Psoas muscle (tissue), 8 donors: ENCODE measurements around the gene MOK. TPM values are rescaled to one million over a fixed set of nuclear protein-coding genes. Genes with fewer than 3 reads are reported as not detected.
A peak's percentile ranks its signal among the peaks of the same experiment; 100 is the strongest.

Source experiments
- ATAC-seq, 4 donors: fragments of 200-7000 bp; cut with Tn5 transposase; one replicate each; pipeline ENCODE4 v1.9.1; 2020; ENCODE audit warnings: moderate library complexity in 3 of 4, mild to moderate bottlenecking in 2 of 4
- DNase-seq, 2 donors: peaks; one replicate each; pipeline ENCODE4 v3.0.0-alpha.2; 2020
- H3K27ac ChIP-seq: fragments of 200-600 bp; one replicate; pipeline ENCODE4 v1.8.0; 2022
- H3K27me3 ChIP-seq, 3 donors: fragments of 200-600 bp in 1 of 3; one replicate each; pipeline versions ENCODE4 v1.6.1 to v1.8.0; 2013 to 2022; ENCODE audit warnings: low read length in 2 of 3, mild to moderate bottlenecking in 2 of 3, moderate library complexity in 1 of 3; ENCODE audit not compliant: insufficient read depth in 3 of 3
- H3K36me3 ChIP-seq, 2 donors: fragments of 200-600 bp in 1 of 2; one replicate each; pipeline versions ENCODE4 v1.6.1 to v1.8.0; 2013 to 2022; ENCODE audit warnings: low read depth in 1 of 2, mild to moderate bottlenecking in 1 of 2, moderate library complexity in 1 of 2; ENCODE audit not compliant: insufficient read depth in 1 of 2
- H3K4me1 ChIP-seq: fragments of 200-600 bp; one replicate; pipeline ENCODE4 v1.8.0; 2022
- H3K4me3 ChIP-seq: fragments of 200-600 bp; one replicate; pipeline ENCODE4 v1.8.0; 2022; ENCODE audit warnings: mild to moderate bottlenecking
- H3K9me3 ChIP-seq: fragments of 200-600 bp; one replicate; pipeline ENCODE4 v1.8.0; 2022
- WGBS, 3 donors: extraction: QIAGEN DNeasy Blood & Tissue Kit; methylation state at CpG; one replicate each; pipeline versions ENCODE4 v1.1.6 to v1.1.7; 2013; 5-methylcytosine and 5-hydroxymethylcytosine counted together
- intact Hi-C, 2 donors: fragments of 100-400 bp; cut with DNase I; formaldehyde crosslinking; loops; one replicate each; pipeline versions ENCODE4 v1.11.0 to v1.14.2; 2022
- polyA plus RNA-seq, 3 donors: library from polyadenylated mRNA; stranded (reverse); fragments of 200-250 nt; gene quantifications; one replicate each; pipeline ENCODE4 v1.2.3, GENCODE V29; 2013
- total RNA-seq, 4 donors: library from RNA; stranded (reverse); fragmentation: NEBNext Ultra II Directional in 2 of 4; extraction: Animal tissue kit (Norgen Biotek cat#: 25700) in 2 of 4; gene quantifications; one replicate each; pipeline versions ENCODE4 v1.2.1 to v1.2.4, GENCODE V29; 2021 to 2023
- TF ChIP-seq, protein P1 (sequence below): fragments of 200-600 bp; IDR thresholded peaks from one replicate; pipeline ENCODE4 v1.8.0; 2022; ENCODE audit warnings: antibody characterized with exemption
- donor health status: healthy with polysubstance abuse.
- donor health status: DM: no; HTN: no; CAD: no; lungs with moderate emphysema.
- donor health status: Bipolar disorder and iron deficiency.
- donor health status: healthy.
- donor health status: DM: yes; HTN: yes; CAD: no.
- donor health status: DM: no; HTN: no; CAD: no.
- donor health status: DM: no; HTN: no; CAD: no.
- donor health status: DM: yes; HTN: yes; CAD: no.

The MOK gene
- total and polyA plus RNA-seq, 7 donors, result 1.8 to 11.1 (median 3.4) TPM

DNA sequence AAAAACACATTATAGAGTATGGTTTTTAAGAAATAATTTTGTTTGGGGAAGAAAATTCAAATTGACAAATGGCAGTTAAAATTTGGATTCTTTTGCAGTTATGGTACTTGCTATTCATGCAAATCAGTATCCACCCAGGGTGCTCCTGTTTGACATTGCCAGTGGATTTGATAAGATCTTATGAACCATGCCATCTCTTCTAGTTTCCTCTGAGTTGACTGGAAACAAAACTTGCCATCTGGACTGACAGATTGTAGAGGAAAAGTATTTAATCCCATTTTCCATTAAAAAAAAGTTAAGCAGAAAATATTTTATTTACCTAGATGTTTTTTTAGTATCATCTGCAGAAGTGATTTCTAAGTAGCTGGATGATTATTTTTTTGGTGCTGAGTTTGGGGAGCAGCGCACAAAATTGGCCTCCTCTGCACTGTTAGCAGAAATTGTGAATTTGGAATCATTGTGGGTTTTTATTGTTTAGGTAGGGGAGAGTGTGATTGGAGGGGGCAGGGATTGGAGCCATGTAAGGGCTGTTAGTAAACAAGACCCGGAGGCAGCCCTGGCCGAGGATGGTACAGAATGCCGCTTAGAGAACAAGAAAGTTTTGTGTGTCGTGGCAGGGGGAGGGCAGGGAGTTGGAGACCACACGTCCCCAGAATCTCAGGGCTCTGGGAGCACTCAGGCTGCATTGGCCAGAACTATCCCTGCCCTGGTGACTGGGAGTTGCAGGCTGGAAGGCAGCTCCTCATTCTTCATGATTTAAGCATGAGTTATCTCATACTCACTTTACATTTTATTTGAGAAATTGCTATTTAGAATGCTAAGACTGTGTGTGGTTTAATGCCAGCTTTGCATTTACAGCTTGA lies 108.7 kb downstream of the MOK start:
- no peaks in the 10 kb centered on the region for H3K27me3 ChIP-seq
- H3K36me3 ChIP-seq, result peaks cover 0 to 30% of the 10 kb centered on the region in 2 donors
- DNase-seq (no peak), ATAC-seq (no peak)
- no peaks in the 10 kb centered on the region for H3K9me3 ChIP-seq
- 70 to 86% (median 86%) methylated on average over 6 of the region's 6 CpGs for WGBS, 3 donors
- intact Hi-C loops, result loop anchor here (5.0 to 10.0 kb wide), 2 partner anchors 44 to 849 kb away; no protein-coding TSS in a partner anchor
- TF ChIP-seq, protein P1, sequence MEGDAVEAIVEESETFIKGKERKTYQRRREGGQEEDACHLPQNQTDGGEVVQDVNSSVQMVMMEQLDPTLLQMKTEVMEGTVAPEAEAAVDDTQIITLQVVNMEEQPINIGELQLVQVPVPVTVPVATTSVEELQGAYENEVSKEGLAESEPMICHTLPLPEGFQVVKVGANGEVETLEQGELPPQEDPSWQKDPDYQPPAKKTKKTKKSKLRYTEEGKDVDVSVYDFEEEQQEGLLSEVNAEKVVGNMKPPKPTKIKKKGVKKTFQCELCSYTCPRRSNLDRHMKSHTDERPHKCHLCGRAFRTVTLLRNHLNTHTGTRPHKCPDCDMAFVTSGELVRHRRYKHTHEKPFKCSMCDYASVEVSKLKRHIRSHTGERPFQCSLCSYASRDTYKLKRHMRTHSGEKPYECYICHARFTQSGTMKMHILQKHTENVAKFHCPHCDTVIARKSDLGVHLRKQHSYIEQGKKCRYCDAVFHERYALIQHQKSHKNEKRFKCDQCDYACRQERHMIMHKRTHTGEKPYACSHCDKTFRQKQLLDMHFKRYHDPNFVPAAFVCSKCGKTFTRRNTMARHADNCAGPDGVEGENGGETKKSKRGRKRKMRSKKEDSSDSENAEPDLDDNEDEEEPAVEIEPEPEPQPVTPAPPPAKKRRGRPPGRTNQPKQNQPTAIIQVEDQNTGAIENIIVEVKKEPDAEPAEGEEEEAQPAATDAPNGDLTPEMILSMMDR, result no peak
- H3K4me3 ChIP-seq, result no peak overlapping the region
- no peak overlapping the region for H3K27ac ChIP-seq
- peaks cover 30% of the 10 kb centered on the region for H3K4me1 ChIP-seq

DNA sequence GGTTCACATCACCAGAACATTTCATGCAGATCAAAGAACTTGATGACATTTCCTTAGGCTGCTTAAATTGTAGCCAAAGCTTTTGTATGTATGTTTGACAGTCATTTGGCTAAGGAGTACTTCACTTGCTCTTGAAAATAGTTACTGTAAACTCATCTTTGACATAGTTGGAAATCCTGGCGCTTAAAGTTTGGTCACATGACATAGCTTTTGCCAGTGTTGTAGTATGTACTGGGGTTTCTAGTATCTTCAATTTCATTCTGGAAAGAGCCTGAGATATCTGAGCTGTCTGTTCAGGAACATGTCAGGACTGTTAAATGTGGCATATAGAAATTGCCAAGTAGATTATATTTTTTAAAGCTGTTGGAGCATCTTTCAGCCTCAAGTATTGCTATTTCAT lies 109.5 kb downstream of the MOK start:
- TF ChIP-seq, protein P1, result no peak
- H3K27me3 ChIP-seq, result no peaks in the 10 kb centered on the region
- intact Hi-C loops, result loop anchor here (5.0 to 10.0 kb wide), 2 partner anchors 43 to 849 kb away; no protein-coding TSS in a partner anchor
- H3K27ac ChIP-seq, result no peak overlapping the region
- peaks cover 0 to 30% of the 10 kb centered on the region in 2 donors for H3K36me3 ChIP-seq
- WGBS, 3 donors, result 26 to 32% (median 28%) methylated on average over 1 of the region's 1 CpG
- peaks cover 30% of the 10 kb centered on the region for H3K4me1 ChIP-seq
- ATAC-seq (peak in 1 of 4 donors; percentile 54), DNase-seq (no peak)
- H3K4me3 ChIP-seq, result no peak overlapping the region
- no peaks in the 10 kb centered on the region for H3K9me3 ChIP-seq

DNA sequence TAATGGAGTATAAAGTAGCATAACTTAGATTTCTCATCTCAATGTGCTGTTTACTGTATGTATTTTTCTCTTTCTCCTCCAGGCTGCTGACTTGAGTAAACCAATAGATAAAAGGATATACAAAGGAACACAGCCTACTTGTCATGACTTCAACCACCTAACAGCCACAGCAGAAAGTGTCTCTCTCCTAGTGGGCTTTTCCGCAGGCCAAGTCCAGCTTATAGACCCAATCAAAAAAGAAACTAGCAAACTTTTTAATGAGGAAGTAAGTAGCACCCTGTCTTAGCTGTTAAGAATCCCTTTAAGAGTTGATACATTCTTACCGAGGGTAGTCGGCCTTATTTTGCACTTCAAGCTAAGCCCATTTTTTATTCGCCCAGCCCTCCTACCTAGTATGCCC lies 110.1 kb downstream of the MOK start:
- intact Hi-C loops, result loop anchor here (5.0 to 10.0 kb wide), 2 partner anchors 43 to 850 kb away; no protein-coding TSS in a partner anchor
- no peak for ATAC-seq
- peaks cover 33% of the 10 kb centered on the region for H3K4me1 ChIP-seq
- H3K36me3 ChIP-seq, result peaks cover 0 to 27% of the 10 kb centered on the region in 2 donors
- no peak for DNase-seq
- H3K9me3 ChIP-seq, result no peaks in the 10 kb centered on the region
- H3K4me3 ChIP-seq, result no peak overlapping the region
- no peaks in the 10 kb centered on the region for H3K27me3 ChIP-seq
- H3K27ac ChIP-seq, result no peak overlapping the region
- WGBS, 3 donors, result 63 to 88% (median 66%) methylated on average over 4 of the region's 4 CpGs
- TF ChIP-seq, protein P1, result no peak

DNA sequence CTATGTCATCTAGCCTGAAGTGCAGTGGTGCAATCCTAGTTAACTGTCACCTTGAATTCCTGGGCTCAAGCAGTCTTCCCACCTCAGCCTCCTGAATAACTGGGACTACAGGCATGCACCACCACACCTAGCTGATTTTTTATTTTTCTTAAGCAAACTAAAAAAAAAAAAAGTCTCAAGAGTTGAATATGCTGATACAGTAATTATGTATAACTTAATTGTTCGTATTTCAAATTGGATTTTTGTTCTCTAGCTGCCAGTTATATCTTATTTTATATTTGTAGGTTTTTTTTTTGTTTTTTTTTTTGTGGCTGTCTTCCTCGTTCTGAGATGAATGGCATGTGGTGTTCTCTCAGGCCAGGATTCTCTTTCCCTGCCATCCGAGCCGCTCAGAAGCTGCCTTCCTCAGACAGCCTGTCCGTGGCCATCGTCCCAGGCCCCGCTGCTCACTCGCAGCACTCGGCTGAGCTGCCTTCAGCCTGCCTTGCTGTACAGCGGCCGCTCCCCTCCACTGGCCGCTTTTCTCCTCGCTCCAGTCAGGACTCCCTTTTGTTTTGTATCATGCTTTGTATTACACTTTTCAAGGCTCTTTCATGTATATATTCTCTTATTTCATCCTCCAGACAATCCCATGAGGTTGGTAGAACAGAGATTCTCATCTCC lies 112.0 kb downstream of the MOK start:
- H3K4me3 ChIP-seq, result peak overlapping the region; percentile 35
- no peaks in the 10 kb centered on the region for H3K27me3 ChIP-seq
- H3K27ac ChIP-seq, result peak overlapping the region; percentile 18
- peaks cover 43% of the 10 kb centered on the region for H3K4me1 ChIP-seq
- H3K9me3 ChIP-seq, result no peaks in the 10 kb centered on the region
- TF ChIP-seq, protein P1, result no peak
- DNase-seq (no peak), ATAC-seq (peak; percentile 70 to 81 (median 76))
- peaks cover 0 to 10% of the 10 kb centered on the region in 2 donors for H3K36me3 ChIP-seq
- intact Hi-C loops, result loop anchor here in 1 of 2 donors (10.0 kb wide), 1 partner anchor 852 kb away; no protein-coding TSS in a partner anchor
- 33 to 53% (median 37%) methylated on average over 13 of the region's 13 CpGs for WGBS, 3 donors
